Right renal cortex interstitium (tissue), 3 donors: ENCODE results near the gene RRM2. TPM values are rescaled to one million over a fixed set of nuclear protein-coding genes. Genes with fewer than 3 reads are reported as not detected.
"Not testable (repeated sequence)": the region's sequence is repeated elsewhere in the genome, so short reads cannot be mapped to it uniquely, and the experiment has no call there.

Source experiments
- DNase-seq, 3 donors: peaks; one replicate each; pipeline ENCODE4 v3.0.0-alpha.2; 2013; ENCODE audit warnings: low read depth in 3 of 3, low spot score in 2 of 3
- polyA plus RNA-seq, 3 donors: library from polyadenylated mRNA; unstranded; fragments of 120-200 nt; gene quantifications; one replicate each; pipeline ENCODE4 v1.2.1, GENCODE V29; 2013; ENCODE audit not compliant: insufficient read length in 3 of 3

RRM2 gene
- polyA plus RNA-seq, 3 donors: 49.4 to 56.7 (median 55.4) TPM

GRCh38 chr2:10128420-10128819, 5.9 kb downstream of the RRM2 start:
- no peak for DNase-seq

- no peak for DNase-seq
Observed at GRCh38 chr2:10129490-10129889, 7.0 kb downstream of the RRM2 start.

- no peak for DNase-seq
Observed at GRCh38 chr2:10132043-10132575, 9.6 kb downstream of the RRM2 start.

- DNase-seq: no peak
Observed at GRCh38 chr2:10132596-10132995, 10.1 kb downstream of the RRM2 start.

GRCh38 chr2:10132996-10133647, 10.6 kb downstream of the RRM2 start:
- no peak for DNase-seq

- DNase-seq: no peak
Observed at GRCh38 chr2:10135296-10136089, 13.0 kb downstream of the RRM2 start.

GRCh38 chr2:10136101-10136934, 13.8 kb downstream of the RRM2 start:
- no peak for DNase-seq

- DNase-seq: no peak
Observed at GRCh38 chr2:10137053-10137843, 14.7 kb downstream of the RRM2 start.

GRCh38 chr2:10139536-10139935, 17.0 kb downstream of the RRM2 start:
- DNase-seq: no peak

GRCh38 chr2:10140841-10141610, 18.5 kb downstream of the RRM2 start:
- DNase-seq: no peak

- DNase-seq: no peak
Observed at GRCh38 chr2:10141736-10142639, 19.4 kb downstream of the RRM2 start.

- DNase-seq: no peak
Observed at GRCh38 chr2:10142640-10142965, 20.1 kb downstream of the RRM2 start.

- DNase-seq: no peak
Observed at GRCh38 chr2:10144771-10145518, 22.4 kb downstream of the RRM2 start.

- no peak for DNase-seq
Observed at GRCh38 chr2:10145519-10146357, 23.2 kb downstream of the RRM2 start.

- no peak for DNase-seq
Observed at GRCh38 chr2:10146366-10147005, 23.9 kb downstream of the RRM2 start.

GRCh38 chr2:10147050-10147660, 24.6 kb downstream of the RRM2 start:
- DNase-seq: not testable (repeated sequence)
